A673 (cell line): ENCODE measurements around the gene RMRP. TPM values are rescaled to one million over a fixed set of nuclear protein-coding genes. Genes with fewer than 3 reads are reported as not detected.

Experiments used
- BruUV-seq: library from RNA; stranded (reverse); fragments of 400-500 nt; replicated peaks from 2 replicates; lab custom pipeline; 2021; lab: Mats Ljungman, UMichigan
- CTCF ChIA-PET: fragments of 300-600 bp; sonication (Branson Sonifier 250); formaldehyde crosslinking; loops from one replicate; lab custom pipeline; 2022; ENCODE audit warnings: antibody characterized with exemption; lab: Charles Lee
- POLR2A ChIA-PET: fragments of 300-600 bp; sonication (Branson Sonifier 250); formaldehyde crosslinking; loops from one replicate; lab custom pipeline; 2022; ENCODE audit warnings: antibody characterized with exemption; ENCODE audit not compliant: low non-redundant PET; lab: Charles Lee
- DNase-seq: peaks from one replicate; pipeline ENCODE4 v3.0.0-alpha.2; 2015; ENCODE audit warnings: low spot score
- H3K27ac ChIP-seq: fragments of 200-600 bp; sonication (generic); 2 replicates; pipeline ENCODE4 v1.5.1; 2016; ENCODE audit warnings: mixed run types, low read depth, mild to moderate bottlenecking, mixed read lengths, antibody characterized with exemption, low read length; ENCODE audit not compliant: poor library complexity, severe bottlenecking
- H3K27me3 ChIP-seq: fragments of 200-600 bp; sonication (generic); replicated peaks from 2 replicates; pipeline ENCODE4 v1.6.1; 2017; ENCODE audit warnings: mixed run types, low read depth, mild to moderate bottlenecking, mixed read lengths, antibody characterized with exemption, low read length; ENCODE audit not compliant: insufficient read depth, poor library complexity
- H3K36me3 ChIP-seq: fragments of 200-600 bp; sonication (generic); 2 replicates; pipeline ENCODE4 v1.6.1; 2016; ENCODE audit warnings: mixed run types, mild to moderate bottlenecking, mixed read lengths, antibody characterized with exemption, low read length; ENCODE audit not compliant: insufficient read depth, poor library complexity, severe bottlenecking
- H3K4me1 ChIP-seq: fragments of 200-600 bp; sonication (generic); 2 replicates; pipeline ENCODE4 v1.6.1; 2017; ENCODE audit warnings: mixed run types, mild to moderate bottlenecking, mixed read lengths, antibody characterized with exemption, low read length; ENCODE audit not compliant: insufficient read depth, poor library complexity, severe bottlenecking
- H3K4me3 ChIP-seq: fragments of 200-600 bp; sonication (generic); 2 replicates; pipeline ENCODE4 v1.5.1; 2016; ENCODE audit warnings: low read depth, mixed run types, mild to moderate bottlenecking, mixed read lengths, low read length; ENCODE audit not compliant: poor library complexity, severe bottlenecking
- H3K9me3 ChIP-seq: fragments of 200-600 bp; sonication (generic); 2 replicates; pipeline ENCODE4 v1.6.1; 2016; ENCODE audit warnings: mixed run types, low read depth, mild to moderate bottlenecking, mixed read lengths, antibody characterized with exemption, low read length; ENCODE audit not compliant: poor library complexity, severe bottlenecking
- CTCF ChIP-seq: fragments of 300-800, 200-600 bp; sonication (generic); conservative IDR thresholded peaks from 2 replicates; pipeline ENCODE4 v1.5.1; 2017; ENCODE audit warnings: low read depth, mild to moderate bottlenecking, antibody characterized with exemption, low read length, moderate library complexity, mixed read lengths
- EZH2 ChIP-seq: fragments of 200-600 bp; sonication (generic); IDR thresholded peaks from 2 replicates; pipeline ENCODE4 v1.6.1; 2017; ENCODE audit warnings: borderline replicate concordance, low read depth, mild to moderate bottlenecking, mixed read lengths, antibody characterized with exemption, low read length; ENCODE audit not compliant: poor library complexity, severe bottlenecking
- intact Hi-C: fragments of 100-400 bp; cut with micrococcal nuclease; formaldehyde crosslinking; loops from one replicate; pipeline ENCODE4 v1.10.0; 2022; ENCODE audit not compliant: unreplicated experiment
- total RNA-seq: library from RNA; stranded (reverse); gene quantifications from 2 replicates; pipeline ENCODE4 v1.2.3, GENCODE V29; 2021

Gene RMRP
- total RNA-seq, 1 experiment from 2014 or later: 13,531 TPM

GRCh38 chr9:35687972-35688557, 30.2 kb upstream of the RMRP start:
- H3K9me3 ChIP-seq: no peaks in the 10 kb centered on the region
- no TSS peak for BruUV-seq
- H3K27ac ChIP-seq: no peak overlapping the region
- TF ChIP-seq CTCF (no peak), EZH2 (no peak)
- no peak overlapping the region for H3K4me3 ChIP-seq
- no peak for DNase-seq
- intact Hi-C loops: no loop called here
- no peaks in the 10 kb centered on the region for H3K27me3 ChIP-seq
- peaks cover 5% of the 10 kb centered on the region for H3K36me3 ChIP-seq
- ChIA-PET CTCF (interaction anchor here (0.5 to 1.2 kb wide), 3 partner anchors 9 to 42 kb away, joined by 4 to 7 read pairs (median 6); no protein-coding TSS in a partner anchor), POLR2A (no interaction called here)
- H3K4me1 ChIP-seq: peaks cover 25% of the 10 kb centered on the region

- ChIA-PET POLR2A (no interaction called here), CTCF (interaction anchor here (1.2 kb wide), 1 partner anchor 9 kb away, joined by 6 read pairs; no protein-coding TSS in a partner anchor)
- BruUV-seq: no TSS peak
- Histone ChIP-seq H3K4me1 (peaks cover 25% of the 10 kb centered on the region), H3K9me3 (no peaks in the 10 kb centered on the region), H3K4me3 (no peak overlapping the region), H3K36me3 (peaks cover 5% of the 10 kb centered on the region), H3K27ac (no peak overlapping the region), H3K27me3 (no peaks in the 10 kb centered on the region)
- intact Hi-C loops: no loop called here
- no peak for DNase-seq
- TF ChIP-seq CTCF (no peak), EZH2 (no peak)
These were observed 29.5 kb upstream of the RMRP start for GRCh38 chr9:35687306-35687705.

DNA sequence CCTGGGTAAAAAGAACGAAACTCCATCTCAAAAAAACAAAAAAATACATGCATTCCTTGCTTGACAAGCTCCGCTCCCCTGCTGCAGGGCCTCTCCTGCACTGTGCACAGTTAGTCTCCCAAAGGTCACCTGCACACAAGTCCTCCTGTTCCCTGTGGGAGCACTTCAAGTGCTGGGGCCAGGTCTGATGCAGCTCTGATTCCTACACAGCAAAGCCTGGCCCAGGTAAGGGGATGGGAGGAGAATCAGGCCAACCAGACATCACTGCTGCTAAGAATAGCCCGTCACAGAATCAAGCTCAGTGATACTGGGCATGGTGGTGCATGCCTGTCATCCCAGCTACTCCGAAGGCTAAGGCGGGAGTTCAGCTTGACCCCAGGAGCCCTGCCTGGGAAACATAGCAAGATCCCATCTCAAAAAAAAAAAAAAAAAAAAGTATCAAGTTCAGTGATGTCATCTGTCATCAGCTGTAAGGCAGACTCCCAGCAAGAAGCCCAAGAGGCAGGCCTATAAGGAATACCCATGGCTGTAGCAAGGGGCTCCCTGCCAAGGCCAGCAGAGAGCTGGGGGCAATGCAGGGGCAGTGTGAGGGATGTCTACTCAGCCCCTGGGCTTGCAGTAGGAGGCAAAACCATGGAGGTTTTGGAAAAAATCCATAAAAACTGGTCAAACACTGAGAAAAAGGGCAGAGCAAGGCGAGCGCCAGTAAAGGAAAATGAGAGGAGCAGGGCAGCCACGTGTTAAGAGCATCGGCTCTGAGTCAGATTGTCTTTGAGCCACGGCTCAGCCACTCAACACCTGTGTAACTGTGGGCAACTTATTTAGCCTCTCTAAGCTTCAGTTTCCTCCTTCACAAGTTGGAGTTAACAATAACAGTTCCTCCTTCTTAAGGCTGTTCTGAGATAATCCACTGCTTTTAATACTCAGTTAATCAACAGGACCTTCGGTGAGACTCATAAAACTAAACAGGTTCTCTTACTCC, 28.7 kb upstream of the RMRP start:
- TF ChIP-seq CTCF (no peak), EZH2 (no peak)
- H3K27me3 ChIP-seq: no peaks in the 10 kb centered on the region
- H3K4me3 ChIP-seq: no peak overlapping the region
- H3K4me1 ChIP-seq: peaks cover 25% of the 10 kb centered on the region
- peaks cover 5% of the 10 kb centered on the region for H3K36me3 ChIP-seq
- no peaks in the 10 kb centered on the region for H3K9me3 ChIP-seq
- no TSS peak for BruUV-seq
- ChIA-PET POLR2A (no interaction called here), CTCF (interaction anchor here (0.7 kb wide), 1 partner anchor 306 kb away, joined by 12 read pairs; no protein-coding TSS in a partner anchor)
- no peak for DNase-seq
- intact Hi-C loops: no loop called here
- H3K27ac ChIP-seq: no peak overlapping the region
